Endothelial cell of umbilical vein (primary cell): ENCODE results near the gene CLSTN1. TPM values are rescaled to one million over a fixed set of nuclear protein-coding genes. Genes with fewer than 3 reads are reported as not detected.

ENCODE experiments used
- BruUV-seq: library from RNA; stranded (reverse); fragments of 400-500 nt; replicated peaks from 2 replicates; lab custom pipeline; 2021; lab: Mats Ljungman, UMichigan
- CTCF ChIA-PET: fragments of 300-600, 350-600 bp; sonication (Branson Sonifier 250); formaldehyde crosslinking; loops from one replicate; lab custom pipeline; 2021; ENCODE audit warnings: antibody characterized with exemption, inconsistent platforms; lab: Charles Lee
- POLR2A ChIA-PET: fragments of 300-600, 350-600 bp; sonication (Branson Sonifier 250); formaldehyde crosslinking; loops from one replicate; lab custom pipeline; 2021; ENCODE audit warnings: antibody characterized with exemption, inconsistent platforms; lab: Charles Lee
- DNase-seq: peaks from one replicate; pipeline ENCODE4 v3.0.0-alpha.2; 2011; ENCODE audit warnings: low read depth, low spot score
- FAIRE-seq: peaks from 2 replicates; lab custom pipeline; 2011; peaks lifted over from hg19 to GRCh38; lab: Jason Lieb, UNC
- H2AFZ ChIP-seq: 2 replicates; pipeline ENCODE4 v1.6.0; 2012; ENCODE audit warnings: low read depth, low read length, control low read depth, inconsistent platforms
- H3K27ac ChIP-seq: 2 replicates; pipeline ENCODE4 v1.5.1; 2011; ENCODE audit warnings: low read depth, mild to moderate bottlenecking, control low read depth, low read length, moderate library complexity; ENCODE audit not compliant: insufficient read depth
- H3K27me3 ChIP-seq, 2 experiments: 2 replicates each; pipeline versions ENCODE4 v1.6.0 to v1.6.1; 2011; ENCODE audit warnings: low read length in 2 of 2, mixed read lengths in 1 of 2; ENCODE audit not compliant: control insufficient read depth in 2 of 2, insufficient read depth in 2 of 2
- H3K36me3 ChIP-seq, 2 experiments: 2 replicates in 1 of 2; 3 replicates in 1 of 2; pipeline ENCODE4 v1.5.1; 2011; ENCODE audit warnings: low read length in 2 of 2, mild to moderate bottlenecking in 1 of 2, moderate library complexity in 1 of 2; ENCODE audit not compliant: control insufficient read depth in 2 of 2, insufficient read depth in 2 of 2; ENCODE audit errors: extremely low read depth in 1 of 2
- H3K4me1 ChIP-seq: 3 replicates; pipeline ENCODE4 v1.5.1; 2011; ENCODE audit warnings: mild to moderate bottlenecking, low read length; ENCODE audit not compliant: control insufficient read depth, insufficient read depth; ENCODE audit errors: extremely low read depth
- H3K4me2 ChIP-seq: 2 replicates; pipeline ENCODE4 v1.6.1; 2011; ENCODE audit warnings: low read length, control low read depth, mixed read lengths; ENCODE audit not compliant: insufficient read depth
- H3K4me3 ChIP-seq, 3 experiments: fragments of 200-600 bp in 1 of 3; sonication (generic), shearing (Covaris generic) in 1 of 3; replicated peaks in 1 of 3; 2 replicates each; pipeline ENCODE4 v1.5.1; 2011 to 2016; ENCODE audit warnings: control low read depth in 3 of 3, low read length in 3 of 3, mild to moderate bottlenecking in 2 of 3, inconsistent platforms in 1 of 3, low read depth in 1 of 3, moderate library complexity in 1 of 3; ENCODE audit not compliant: insufficient read depth in 1 of 3
- H3K79me2 ChIP-seq: 2 replicates; pipeline ENCODE4 v1.6.0; 2012; ENCODE audit warnings: low read length, inconsistent platforms; ENCODE audit not compliant: control insufficient read depth, insufficient read depth
- H3K9ac ChIP-seq: replicated peaks from 2 replicates; pipeline ENCODE3; 2011; ENCODE audit warnings: low read length, control low read depth; ENCODE audit not compliant: insufficient read depth; ENCODE audit errors: extremely low read depth
- H3K9me1 ChIP-seq: replicated peaks from 3 replicates; pipeline ENCODE4 v1.6.0; 2011; ENCODE audit warnings: mild to moderate bottlenecking, low read length; ENCODE audit not compliant: control insufficient read depth, insufficient read depth; ENCODE audit errors: extremely low read depth
- H3K9me3 ChIP-seq: replicated peaks from 2 replicates; pipeline ENCODE4 v1.5.1; 2012; ENCODE audit warnings: low read length, inconsistent platforms; ENCODE audit not compliant: control insufficient read depth, insufficient read depth
- H4K20me1 ChIP-seq: replicated peaks from 2 replicates; pipeline ENCODE3; 2011; ENCODE audit warnings: mild to moderate bottlenecking, low read length; ENCODE audit not compliant: control insufficient read depth, insufficient read depth; ENCODE audit errors: extremely low read depth
- EZH2 ChIP-seq: IDR thresholded peaks from 2 replicates; pipeline ENCODE4 v1.6.1; 2012; ENCODE audit warnings: borderline replicate concordance, low read depth, mild to moderate bottlenecking, moderate library complexity, low read length, inconsistent platforms; ENCODE audit not compliant: severe bottlenecking
- FOS ChIP-seq: IDR thresholded peaks from 2 replicates; pipeline ENCODE4 v1.6.1; 2011; ENCODE audit warnings: mild to moderate bottlenecking, low read length, moderate library complexity, borderline replicate concordance; ENCODE audit not compliant: insufficient read depth
- GATA2 ChIP-seq: IDR thresholded peaks from 2 replicates; pipeline ENCODE4 v1.7.0; 2011; ENCODE audit warnings: low read depth, mild to moderate bottlenecking, moderate library complexity, mixed read lengths, low read length; ENCODE audit not compliant: insufficient read length, insufficient read depth
- JUN ChIP-seq: IDR thresholded peaks from 2 replicates; pipeline ENCODE4 v1.6.1; 2011; ENCODE audit warnings: borderline replicate concordance, low read depth; ENCODE audit not compliant: insufficient read length, insufficient read depth
- MYC ChIP-seq: IDR thresholded peaks from one replicate; pipeline ENCODE4 v1.6.1; 2011; ENCODE audit warnings: mild to moderate bottlenecking, low read depth, low read length
- POLR2A ChIP-seq: IDR thresholded peaks from 2 replicates; pipeline ENCODE4 v1.6.1; 2012; ENCODE audit warnings: low read depth, mild to moderate bottlenecking, control low read depth, low read length
- POLR2AphosphoS5 ChIP-seq: IDR thresholded peaks from 2 replicates; pipeline ENCODE4 v1.6.1; 2012; ENCODE audit warnings: low read depth, mild to moderate bottlenecking, control low read depth, low read length, moderate library complexity; ENCODE audit not compliant: insufficient read depth
- dilution Hi-C: fragments of 300-500 bp; cut with MboI; formaldehyde crosslinking; loops from one replicate; pipeline ENCODE4 v1.15.0; 2019; ENCODE audit warnings: low sequenced_read_pairs; ENCODE audit not compliant: extremely low pct_ligation_motif_present
- intact Hi-C: fragments of 100-400 bp; cut with micrococcal nuclease; formaldehyde crosslinking; loops from one replicate; pipeline ENCODE4 v1.10.0; 2022
- polyA plus RNA-seq, 4 experiments: library from polyadenylated mRNA; depleted of rRNA in 3 of 4; stranded (reverse) in 3 of 4; unstranded in 1 of 4; fragments of >200 nt; gene quantifications; 2 replicates each; pipeline versions ENCODE4 v1.2.1 to v1.2.3, GENCODE V29; 2011 to 2012; ENCODE audit warnings: missing spikeins in 1 of 4
- total RNA-seq: library from RNA; stranded (reverse); gene quantifications from 2 replicates; pipeline ENCODE4 v1.2.3, GENCODE V29; 2021
- TF ChIP-seq, protein P1 (sequence below), 2 donors: IDR thresholded peaks; 1 replicate in 1 of 2; 2 replicates in 1 of 2; pipeline ENCODE4 v1.5.1; 2011; ENCODE audit warnings: low read length in 2 of 2, mild to moderate bottlenecking in 2 of 2, moderate library complexity in 2 of 2, control low read depth in 1 of 2, inconsistent platforms in 1 of 2, low read depth in 1 of 2; ENCODE audit not compliant: insufficient read depth in 1 of 2; ENCODE audit errors: extremely low read depth in 1 of 2
- TF ChIP-seq, protein P2 (sequence below): IDR thresholded peaks from 2 replicates; pipeline ENCODE4 v1.6.1; 2011; ENCODE audit not compliant: insufficient read depth, insufficient read length

Gene CLSTN1
- total and polyA plus RNA-seq, 2 donors (not counting 3 experiments of a cell fraction or from before 2014, with no cell fraction given): 49.1 to 130 TPM

DNA sequence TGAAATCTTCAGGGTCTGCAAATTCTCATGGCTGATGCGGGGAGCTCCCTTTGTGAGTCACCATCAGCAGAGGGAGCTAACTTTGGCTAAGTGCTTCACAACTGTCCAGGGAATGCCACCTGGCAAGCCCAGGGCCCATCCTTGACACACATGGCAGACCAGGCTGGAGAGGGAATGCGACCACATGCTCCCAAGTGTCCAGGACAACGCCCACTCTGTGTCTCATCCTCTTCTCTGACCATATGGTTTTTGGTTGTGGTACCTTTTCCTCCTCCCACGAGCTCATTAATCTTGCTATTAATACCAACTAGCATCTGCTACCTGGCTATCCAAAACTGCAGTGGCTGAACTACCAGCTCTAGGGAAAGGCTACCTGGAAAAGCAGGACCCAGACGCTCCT is 37.1 kb upstream of the CLSTN1 start:
- no peak for DNase-seq
- FAIRE-seq: no peak
- no peak overlapping the region for H2AFZ ChIP-seq
- dilution Hi-C loops: no loop called here
- no peak for TF ChIP-seq POLR2A
- TF ChIP-seq, protein P1, sequence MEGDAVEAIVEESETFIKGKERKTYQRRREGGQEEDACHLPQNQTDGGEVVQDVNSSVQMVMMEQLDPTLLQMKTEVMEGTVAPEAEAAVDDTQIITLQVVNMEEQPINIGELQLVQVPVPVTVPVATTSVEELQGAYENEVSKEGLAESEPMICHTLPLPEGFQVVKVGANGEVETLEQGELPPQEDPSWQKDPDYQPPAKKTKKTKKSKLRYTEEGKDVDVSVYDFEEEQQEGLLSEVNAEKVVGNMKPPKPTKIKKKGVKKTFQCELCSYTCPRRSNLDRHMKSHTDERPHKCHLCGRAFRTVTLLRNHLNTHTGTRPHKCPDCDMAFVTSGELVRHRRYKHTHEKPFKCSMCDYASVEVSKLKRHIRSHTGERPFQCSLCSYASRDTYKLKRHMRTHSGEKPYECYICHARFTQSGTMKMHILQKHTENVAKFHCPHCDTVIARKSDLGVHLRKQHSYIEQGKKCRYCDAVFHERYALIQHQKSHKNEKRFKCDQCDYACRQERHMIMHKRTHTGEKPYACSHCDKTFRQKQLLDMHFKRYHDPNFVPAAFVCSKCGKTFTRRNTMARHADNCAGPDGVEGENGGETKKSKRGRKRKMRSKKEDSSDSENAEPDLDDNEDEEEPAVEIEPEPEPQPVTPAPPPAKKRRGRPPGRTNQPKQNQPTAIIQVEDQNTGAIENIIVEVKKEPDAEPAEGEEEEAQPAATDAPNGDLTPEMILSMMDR (IDR thresholded peaks at IDR 0.05; ENCODE audit: extremely low read depth in 1 of 2, insufficient read depth in 1 of 2, low read depth in 1 of 2, low read length in 2 of 2): no peak
- TF ChIP-seq GATA2: no peak
- TF ChIP-seq JUN: no peak
- TF ChIP-seq FOS: no peak
- no peak for TF ChIP-seq POLR2AphosphoS5
- TF ChIP-seq EZH2: no peak
- no peak for TF ChIP-seq MYC
- TF ChIP-seq, protein P2, sequence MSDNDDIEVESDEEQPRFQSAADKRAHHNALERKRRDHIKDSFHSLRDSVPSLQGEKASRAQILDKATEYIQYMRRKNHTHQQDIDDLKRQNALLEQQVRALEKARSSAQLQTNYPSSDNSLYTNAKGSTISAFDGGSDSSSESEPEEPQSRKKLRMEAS: no peak
- POLR2A ChIA-PET: no interaction called here
- no peaks in the 10 kb centered on the region for H3K79me2 ChIP-seq
- H3K9ac ChIP-seq: no peak overlapping the region
- H3K9me1 ChIP-seq: no peaks in the 10 kb centered on the region
- intact Hi-C loops: no loop called here
- H4K20me1 ChIP-seq: no peaks in the 10 kb centered on the region
- no peaks in the 10 kb centered on the region for H3K27me3 ChIP-seq
- CTCF ChIA-PET: interaction anchor here (0.8 to 6.9 kb wide), 6 partner anchors 12 to 234 kb away, joined by 3 to 82 read pairs (median 3); no protein-coding TSS in a partner anchor
- H3K36me3 ChIP-seq: no peaks in the 10 kb centered on the region
- H3K4me3 ChIP-seq: no peak overlapping the region
- H3K4me1 ChIP-seq: peaks cover 11% of the 10 kb centered on the region
- H3K4me2 ChIP-seq: no peak overlapping the region
- H3K27ac ChIP-seq: no peak overlapping the region
- no peaks in the 10 kb centered on the region for H3K9me3 ChIP-seq
- BruUV-seq: no TSS peak
